Calu3 (cell line): ENCODE results near the gene ARL8A. TPM values are rescaled to one million over a fixed set of nuclear protein-coding genes. Genes with fewer than 3 reads are reported as not detected.

Experiments used
- BruUV-seq: library from RNA; stranded (reverse); fragments of 400-500 nt; replicated peaks from 2 replicates; lab custom pipeline; 2021; lab: Mats Ljungman, UMichigan
- CTCF ChIA-PET: fragments of 300-600 bp; sonication (Branson Sonifier 250); formaldehyde crosslinking; loops from one replicate; lab custom pipeline; 2022; ENCODE audit warnings: antibody characterized with exemption; lab: Charles Lee
- DNase-seq: peaks from one replicate; pipeline ENCODE4 v3.0.0; 2022
- H3K27ac Mint-ChIP-seq: one replicate; pipeline ENCODE4 v1.8.0; 2022; ENCODE audit warnings: mixed read lengths; ENCODE audit not compliant: unreplicated experiment
- H3K27me3 Mint-ChIP-seq: one replicate; pipeline ENCODE4 v1.8.0; 2022; ENCODE audit warnings: mixed read lengths; ENCODE audit not compliant: unreplicated experiment
- H3K36me3 Mint-ChIP-seq: one replicate; pipeline ENCODE4 v1.8.0; 2022; ENCODE audit warnings: mild to moderate bottlenecking, moderate library complexity, mixed read lengths; ENCODE audit not compliant: insufficient read depth, unreplicated experiment
- H3K4me1 Mint-ChIP-seq: one replicate; pipeline ENCODE4 v1.8.0; 2022; ENCODE audit warnings: mild to moderate bottlenecking, low read depth, mixed read lengths; ENCODE audit not compliant: unreplicated experiment
- H3K4me3 Mint-ChIP-seq: one replicate; pipeline ENCODE4 v1.8.0; 2022; ENCODE audit warnings: mild to moderate bottlenecking, low read depth, moderate library complexity, mixed read lengths; ENCODE audit not compliant: unreplicated experiment
- H3K9me3 Mint-ChIP-seq: one replicate; pipeline ENCODE4 v1.8.0; 2022; ENCODE audit warnings: low read depth, mixed read lengths; ENCODE audit not compliant: unreplicated experiment
- intact Hi-C: fragments of 100-400 bp; cut with micrococcal nuclease; formaldehyde crosslinking; loops from one replicate; pipeline ENCODE4 v1.10.0; 2022; ENCODE audit not compliant: unreplicated experiment
- total RNA-seq: library from RNA; stranded (reverse); gene quantifications from 2 replicates; pipeline ENCODE4 v1.2.3, GENCODE V29; 2022
- TF ChIP-seq, protein P1 (sequence below): fragments of 200-600 bp; IDR thresholded peaks from one replicate; pipeline ENCODE4 v1.8.0; 2022; ENCODE audit warnings: antibody characterized with exemption; ENCODE audit not compliant: unreplicated experiment

ARL8A gene
- total RNA-seq, 1 experiment from 2014 or later, result 64.1 TPM

DNA sequence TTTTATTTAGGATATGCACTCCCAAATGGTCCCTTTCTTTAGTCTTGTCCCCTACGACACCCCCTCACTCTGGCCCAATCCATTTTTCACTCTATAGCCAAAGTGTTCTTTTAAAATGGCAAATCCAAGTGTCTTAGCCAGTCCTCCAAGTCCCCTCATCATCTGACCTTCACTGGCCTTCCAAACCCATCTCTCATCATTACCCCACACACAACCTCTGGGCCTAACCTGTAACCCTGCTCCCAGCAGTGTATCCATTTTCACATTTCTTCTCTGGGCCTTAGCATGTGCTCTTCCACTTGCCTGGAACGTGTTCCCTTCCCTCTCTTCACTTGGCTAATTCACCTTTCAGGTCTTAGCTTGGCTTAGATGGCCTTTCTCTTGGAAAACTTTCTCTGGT is 6.5 kb upstream of the ARL8A start:
- Mint-ChIP-seq H3K36me3 (no peaks in the 10 kb centered on the region), H3K4me3 (no peak overlapping the region), H3K27me3 (peaks cover 8% of the 10 kb centered on the region), H3K9me3 (no peaks in the 10 kb centered on the region), H3K27ac (no peak overlapping the region), H3K4me1 (peaks cover 17% of the 10 kb centered on the region)
- intact Hi-C loops, result no loop called here
- BruUV-seq, result no TSS peak
- no peak for DNase-seq
- CTCF ChIA-PET, result no interaction called here
- TF ChIP-seq, protein P1, sequence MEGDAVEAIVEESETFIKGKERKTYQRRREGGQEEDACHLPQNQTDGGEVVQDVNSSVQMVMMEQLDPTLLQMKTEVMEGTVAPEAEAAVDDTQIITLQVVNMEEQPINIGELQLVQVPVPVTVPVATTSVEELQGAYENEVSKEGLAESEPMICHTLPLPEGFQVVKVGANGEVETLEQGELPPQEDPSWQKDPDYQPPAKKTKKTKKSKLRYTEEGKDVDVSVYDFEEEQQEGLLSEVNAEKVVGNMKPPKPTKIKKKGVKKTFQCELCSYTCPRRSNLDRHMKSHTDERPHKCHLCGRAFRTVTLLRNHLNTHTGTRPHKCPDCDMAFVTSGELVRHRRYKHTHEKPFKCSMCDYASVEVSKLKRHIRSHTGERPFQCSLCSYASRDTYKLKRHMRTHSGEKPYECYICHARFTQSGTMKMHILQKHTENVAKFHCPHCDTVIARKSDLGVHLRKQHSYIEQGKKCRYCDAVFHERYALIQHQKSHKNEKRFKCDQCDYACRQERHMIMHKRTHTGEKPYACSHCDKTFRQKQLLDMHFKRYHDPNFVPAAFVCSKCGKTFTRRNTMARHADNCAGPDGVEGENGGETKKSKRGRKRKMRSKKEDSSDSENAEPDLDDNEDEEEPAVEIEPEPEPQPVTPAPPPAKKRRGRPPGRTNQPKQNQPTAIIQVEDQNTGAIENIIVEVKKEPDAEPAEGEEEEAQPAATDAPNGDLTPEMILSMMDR, result no peak

DNA sequence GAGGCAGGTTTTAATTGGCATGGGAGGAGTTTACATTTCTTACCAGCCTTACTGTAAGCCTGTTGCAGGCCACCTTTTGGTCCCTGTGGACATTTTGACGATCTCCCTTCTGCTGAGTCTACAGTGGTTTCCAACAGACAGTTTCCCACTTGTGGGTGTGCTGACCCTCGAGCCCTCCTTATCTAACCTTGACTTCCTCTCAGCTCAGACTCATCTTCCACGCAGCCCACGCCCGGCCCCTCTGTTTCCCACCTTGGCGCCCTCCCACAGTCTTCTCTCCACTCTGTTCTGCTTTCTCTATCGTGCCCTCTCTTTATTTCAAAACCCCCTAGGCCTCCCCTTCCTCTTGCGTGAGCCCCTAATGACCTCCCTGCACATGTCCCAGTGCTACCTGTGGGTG is 6.1 kb upstream of the ARL8A start:
- CTCF ChIA-PET, result no interaction called here
- no peak overlapping the region for H3K27ac Mint-ChIP-seq
- no peak for DNase-seq
- TF ChIP-seq, protein P1, result no peak
- peaks cover 14% of the 10 kb centered on the region for H3K4me1 Mint-ChIP-seq
- intact Hi-C loops, result no loop called here
- peaks cover 8% of the 10 kb centered on the region for H3K27me3 Mint-ChIP-seq
- BruUV-seq, result no TSS peak
- no peaks in the 10 kb centered on the region for H3K36me3 Mint-ChIP-seq
- H3K9me3 Mint-ChIP-seq, result no peaks in the 10 kb centered on the region
- no peak overlapping the region for H3K4me3 Mint-ChIP-seq

DNA sequence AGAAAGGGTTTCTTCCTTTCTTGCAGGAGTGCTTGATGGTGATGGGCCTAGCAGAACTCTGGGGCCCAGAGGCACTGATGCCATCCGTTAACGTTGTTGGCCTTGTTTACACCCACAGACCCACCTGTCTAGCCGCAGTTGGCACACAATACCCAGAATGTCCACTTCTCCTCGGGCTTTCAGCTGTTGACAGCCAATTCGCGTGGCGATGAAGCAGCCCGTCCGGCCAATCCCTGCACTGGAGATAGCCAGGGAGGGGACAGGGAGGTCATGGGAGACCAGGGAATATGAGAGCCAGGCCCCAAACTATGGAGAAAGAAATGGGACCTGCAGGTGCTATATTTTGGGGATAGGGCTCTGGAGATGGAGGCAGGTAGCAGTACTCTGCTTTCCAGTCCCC is 5.7 kb upstream of the ARL8A start:
- H3K36me3 Mint-ChIP-seq, result peaks cover 3% of the 10 kb centered on the region
- DNase-seq, result no peak
- peaks cover 8% of the 10 kb centered on the region for H3K27me3 Mint-ChIP-seq
- intact Hi-C loops, result no loop called here
- CTCF ChIA-PET, result no interaction called here
- H3K9me3 Mint-ChIP-seq, result no peaks in the 10 kb centered on the region
- BruUV-seq, result no TSS peak
- no peak overlapping the region for H3K27ac Mint-ChIP-seq
- no peak overlapping the region for H3K4me3 Mint-ChIP-seq
- TF ChIP-seq, protein P1, result no peak
- H3K4me1 Mint-ChIP-seq, result peaks cover 10% of the 10 kb centered on the region

DNA sequence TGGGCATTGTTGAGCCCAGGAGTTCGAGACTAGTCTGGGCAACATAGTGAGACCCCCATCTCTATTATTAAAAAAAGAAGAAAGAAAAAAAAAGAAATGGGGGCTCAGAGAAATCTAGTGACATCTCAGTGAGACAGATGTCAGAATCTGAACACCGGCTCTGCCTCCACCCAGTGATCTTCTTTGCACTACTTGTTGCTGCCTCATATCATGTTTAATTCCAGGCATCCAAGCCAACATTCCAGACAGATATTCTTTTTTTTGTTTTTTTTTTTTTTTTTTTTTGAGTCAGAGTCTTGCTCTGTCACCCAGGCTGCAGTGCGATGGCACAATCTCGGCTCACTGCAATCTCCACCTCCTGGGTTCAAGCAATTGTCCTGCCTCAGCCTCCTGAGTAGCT is 5.0 kb upstream of the ARL8A start:
- Mint-ChIP-seq H3K27ac (no peak overlapping the region), H3K36me3 (peaks cover 9% of the 10 kb centered on the region), H3K4me1 (peaks cover 4% of the 10 kb centered on the region), H3K9me3 (no peaks in the 10 kb centered on the region), H3K27me3 (peaks cover 8% of the 10 kb centered on the region), H3K4me3 (no peak overlapping the region)
- TF ChIP-seq, protein P1, result no peak
- no TSS peak for BruUV-seq
- intact Hi-C loops, result no loop called here
- CTCF ChIA-PET, result no interaction called here
- no peak for DNase-seq
